ENCODE data around the gene KRT79.

KRT79 gene

GRCh38 chr12:52834727-52835001, 553 bp upstream of the KRT79 start:
- no peak for DNase-seq (ENCODE audit: low spot score)

- DNase-seq (ENCODE audit: low spot score), result no peak
Measured at GRCh38 chr12:52832985-52833905, 866 bp downstream of the KRT79 start.

- no peak for DNase-seq (ENCODE audit: low spot score)
Measured at GRCh38 chr12:52832451-52832850, 1.7 kb downstream of the KRT79 start.

- DNase-seq (ENCODE audit: low spot score), result no peak
Measured at GRCh38 chr12:52831251-52831650, 2.9 kb downstream of the KRT79 start.

- DNase-seq (ENCODE audit: low spot score), result no peak
Measured at GRCh38 chr12:52829986-52830770, 3.9 kb downstream of the KRT79 start.

- DNase-seq (ENCODE audit: low spot score), result no peak
Measured at GRCh38 chr12:52828591-52829021, 5.5 kb downstream of the KRT79 start.

- no peak for DNase-seq (ENCODE audit: low spot score)
Measured at GRCh38 chr12:52828156-52828555, 6.0 kb downstream of the KRT79 start.

- DNase-seq (ENCODE audit: low spot score), result no peak
Measured at GRCh38 chr12:52827499-52828090, 6.5 kb downstream of the KRT79 start.

- DNase-seq (ENCODE audit: low spot score), result no peak
Measured at GRCh38 chr12:52826611-52827498, 7.3 kb downstream of the KRT79 start.

- no peak for DNase-seq (ENCODE audit: low spot score)
Measured at GRCh38 chr12:52825961-52826360, 8.2 kb downstream of the KRT79 start.

GRCh38 chr12:52824741-52825410, 9.2 kb downstream of the KRT79 start:
- DNase-seq (ENCODE audit: low spot score), result no peak

- no peak for DNase-seq (ENCODE audit: low spot score)
Measured at GRCh38 chr12:52823761-52824450, 10.2 kb downstream of the KRT79 start.

- DNase-seq (ENCODE audit: low spot score), result no peak
Measured at GRCh38 chr12:52822771-52823510, 11.2 kb downstream of the KRT79 start.

GRCh38 chr12:52821826-52822660, 12.1 kb downstream of the KRT79 start:
- DNase-seq (ENCODE audit: low spot score), result no peak

- DNase-seq (ENCODE audit: low spot score), result no peak
Measured at GRCh38 chr12:52821071-52821730, 12.9 kb downstream of the KRT79 start.

GRCh38 chr12:52820521-52820920, 13.6 kb downstream of the KRT79 start:
- DNase-seq (ENCODE audit: low spot score), result no peak

- no peak for DNase-seq (ENCODE audit: low spot score)
Measured at GRCh38 chr12:52819731-52820510, 14.2 kb downstream of the KRT79 start.
